ENCODE data around the gene ABRACL. TPM values are rescaled to one million over a fixed set of nuclear protein-coding genes. Genes with fewer than 3 reads are reported as not detected.

The ABRACL gene
- total RNA-seq (2021; fragmentation: NEBNext Ultra II Directional; extraction: Animal tissue kit (Norgen Biotek cat#: 25700)) (167 and 172 TPM in 2 replicates), polyA plus RNA-seq (2011; rRNA removed) (66.9 and 103 TPM in 2 replicates), polyA minus RNA-seq (2011; rRNA and poly(A)+ RNA removed) (19.2 and 25.2 TPM in 2 replicates)
- polyA plus RNA-seq (2011; cell fraction: cytosol; rRNA removed): 134 TPM
- polyA plus RNA-seq (2011; cell fraction: nucleus; rRNA removed): 24.8 TPM
- polyA plus RNA-seq (2012, experiment 1 of 2): 121 to 224 TPM (median 145 TPM) in 4 replicates
- 141 TPM for polyA plus RNA-seq (2012, experiment 2 of 2)
- 216 TPM for polyA plus RNA-seq (2013, experiment 1 of 2)
- polyA plus RNA-seq (2013, experiment 2 of 2): 233 TPM
- 26.9 TPM for polyA minus RNA-seq (2011; cell fraction: cytosol; rRNA and poly(A)+ RNA removed)
- 17.6 TPM for polyA minus RNA-seq (2011; cell fraction: nucleus; rRNA and poly(A)+ RNA removed)
- long read RNA-seq, experiment 1, transcript ABRACL-201 (3 exons, 845 nt): major isoform, 208 of 274 reads
- long read RNA-seq, experiment 1, partial matches to known transcripts: 38 of 274 reads
- long read RNA-seq, experiment 1, other reads (novel, unspliced or antisense): 28 of 274 reads
- long read RNA-seq, experiment 2, transcript ABRACL-201 (3 exons, 845 nt): major isoform, 52 of 64 reads
- long read RNA-seq, experiment 2, partial matches to known transcripts: 0 of 64 reads
- long read RNA-seq, experiment 2, other reads (novel, unspliced or antisense): 12 of 64 reads

GRCh38 chr6:139028658-139029469, at the start of gene ABRACL:
ABRACL (plus strand) TSS chr6:139028745; CDS start chr6:139034161, 5,416 bp downstream.
- Histone ChIP-seq H3K9me3 (ENCODE audit: insufficient read depth in 2 of 2, low read depth in 1 of 2, low read length in 1 of 2) (no peaks in the 10 kb centered on the region), H3K18ac (ENCODE audit: extremely low read depth, low read length) (peak within 1 kb of the TSS; percentile 94), H2BK12ac (ENCODE audit: low read depth, low read length) (peak within 1 kb of the TSS; percentile 94; the same call in 1 of the 2 replicates), H3K23ac (ENCODE audit: insufficient read length) (no peak within 1 kb of the TSS), H3K36me3 (ENCODE audit: control insufficient read depth in 2 of 4, insufficient read depth in 4 of 4, low read length in 3 of 4) (peaks cover 0 to 8% (median 2%) of the 10 kb centered on the region in 4 experiments; a peak in 4 of 8 replicates), H3K4ac (replicated peaks; ENCODE audit: insufficient read length, low read depth, low read length) (peak within 1 kb of the TSS; percentile 90), H3K4me2 (ENCODE audit: insufficient read depth in 1 of 2, low read depth in 2 of 2, low read length in 2 of 2) (peak within 1 kb of the TSS; percentile 68 to 100), H4K5ac (ENCODE audit: insufficient read length, low read depth, low read length) (peak within 1 kb of the TSS; percentile 93), H3K27ac (ENCODE audit: low read depth, low read length) (peak within 1 kb of the TSS; percentile 91), H3K27me3 (replicated peaks in 1 of 4; ENCODE audit: control insufficient read depth in 3 of 4, extremely low read depth in 1 of 4, insufficient read depth in 3 of 4, low read length in 3 of 4) (no peaks in the 10 kb centered on the region; a peak in 1 of 7 replicates), H3K4me1 (replicated peaks in 1 of 4; ENCODE audit: control insufficient read depth in 3 of 4, insufficient read depth in 4 of 4, low read length in 3 of 4) (peaks cover 9 to 18% (median 14%) of the 10 kb centered on the region in 4 experiments), H3K14ac (ENCODE audit: insufficient read length) (peak within 1 kb of the TSS; percentile 55), H4K20me1 (replicated peaks in 1 of 2; ENCODE audit: control insufficient read depth in 1 of 2, insufficient read depth in 2 of 2, low read length in 2 of 2) (no peaks in the 10 kb centered on the region), H3K4me3 (ENCODE audit: extremely low read depth in 1 of 4, insufficient read depth in 2 of 4, low read depth in 3 of 4, low read length in 4 of 4) (peak within 1 kb of the TSS; percentile 91 to 99 (median 96)), H3K79me2 (ENCODE audit: control insufficient read depth in 1 of 2, insufficient read depth in 2 of 2, low read length in 2 of 2) (peaks cover 5 to 55% of the 10 kb centered on the region in 2 experiments), H4K91ac (replicated peaks; ENCODE audit: insufficient read length, low read length) (peak within 1 kb of the TSS; percentile 71), H3K23me2 (ENCODE audit: low read depth, low read length) (peaks cover 11% of the 10 kb centered on the region), H2BK15ac (ENCODE audit: low read length) (peak within 1 kb of the TSS; percentile 66; the same call in 1 of the 2 replicates), H2BK5ac (ENCODE audit: low read depth, low read length) (peak within 1 kb of the TSS; percentile 95), H2AFZ (ENCODE audit: low read length) (peak within 1 kb of the TSS; percentile 78), H3K79me1 (ENCODE audit: low read depth, low read length) (peaks cover 13% of the 10 kb centered on the region), H4K8ac (ENCODE audit: extremely low read depth, insufficient read depth, low read length) (peak within 1 kb of the TSS; percentile 95), H3K9ac (replicated peaks in 1 of 4; ENCODE audit: extremely low read depth in 1 of 4, low read depth in 3 of 4, low read length in 3 of 4) (peak within 1 kb of the TSS; percentile 90 to 96 (median 92)), H2BK20ac (ENCODE audit: low read length) (peak within 1 kb of the TSS; percentile 87; the same call in 1 of the 2 replicates), H2BK120ac (replicated peaks; ENCODE audit: low read depth, low read length) (peak within 1 kb of the TSS; percentile 26), H2AK5ac (ENCODE audit: low read depth, low read length) (peak within 1 kb of the TSS; percentile 32; the same call in 1 of the 2 replicates), H3K56ac (replicated peaks; ENCODE audit: insufficient read length, low read depth, low read length) (peak within 1 kb of the TSS; percentile 83)
- FAIRE-seq: no peak
- CTCF ChIA-PET (ENCODE audit: partially characterized antibody): interaction anchor here (1.5 kb wide), 1 partner anchor 37 kb away, joined by 3 read pairs; no protein-coding TSS in a partner anchor
- POLR2A ChIA-PET (ENCODE audit: partially characterized antibody): interaction anchor here (0.7 to 3.4 kb wide), 19 partner anchors 8 to 346 kb away, joined by 3 to 28 read pairs (median 4); partner anchors contain the start of genes CITED2 and REPS1
- DNase-seq (ENCODE audit: low read depth in 1 of 2, low spot score in 2 of 2): peak in 1 of 2 experiments; percentile 76
- 0% methylated on average over 51 of the region's 77 CpGs; no CpG with 5 or more reads in 1 of the 2 experiments for WGBS, 2 experiments (ENCODE audit: extremely low coverage in 1 of 2, insufficient coverage in 1 of 2, insufficient read length in 1 of 2, insufficient replicate concordance in 2 of 2, low coverage in 1 of 2, low lambda C conversion rate in 2 of 2, missing lambda C conversion rate in 1 of 2)
- TF ChIP-seq CEBPB (IDR thresholded peaks at IDR 0.05; ENCODE audit: low read depth, low read length) (no peak), SIN3A (conservative IDR thresholded peaks at IDR 0.05 in 1 of 2, IDR thresholded peaks at IDR 0.05 in 1 of 2; ENCODE audit: low read depth in 1 of 2, low read length in 2 of 2) (peak in 1 of 2 experiments; percentile 42; a peak in 2 of 4 replicates), RNF2 (IDR thresholded peaks at IDR 0.05; ENCODE audit: borderline replicate concordance, low read depth, low read length, missing control alignments, poor library complexity, severe bottlenecking) (no peak), BACH1 (IDR thresholded peaks at IDR 0.05; ENCODE audit: low read length) (peak; percentile 23), EZH2 (IDR thresholded peaks at IDR 0.05; ENCODE audit: low read depth, low read length, severe bottlenecking) (no peak), SAP30 (IDR thresholded peaks at IDR 0.05; ENCODE audit: insufficient read depth, insufficient replicate concordance, low read length) (peak; percentile 74), SP4 (IDR thresholded peaks at IDR 0.05; ENCODE audit: low read length) (no peak)
